GM19467 (cell line): Measurements from ENCODE around the gene AK9.

Experiments
- ATAC-seq: cut with Tn5 transposase; IDR thresholded peaks from one replicate; pipeline ENCODE4 v1.9.1; 2021; ENCODE audit warnings: mild to moderate bottlenecking, moderate library complexity; ENCODE audit not compliant: unreplicated experiment

The AK9 gene

DNA sequence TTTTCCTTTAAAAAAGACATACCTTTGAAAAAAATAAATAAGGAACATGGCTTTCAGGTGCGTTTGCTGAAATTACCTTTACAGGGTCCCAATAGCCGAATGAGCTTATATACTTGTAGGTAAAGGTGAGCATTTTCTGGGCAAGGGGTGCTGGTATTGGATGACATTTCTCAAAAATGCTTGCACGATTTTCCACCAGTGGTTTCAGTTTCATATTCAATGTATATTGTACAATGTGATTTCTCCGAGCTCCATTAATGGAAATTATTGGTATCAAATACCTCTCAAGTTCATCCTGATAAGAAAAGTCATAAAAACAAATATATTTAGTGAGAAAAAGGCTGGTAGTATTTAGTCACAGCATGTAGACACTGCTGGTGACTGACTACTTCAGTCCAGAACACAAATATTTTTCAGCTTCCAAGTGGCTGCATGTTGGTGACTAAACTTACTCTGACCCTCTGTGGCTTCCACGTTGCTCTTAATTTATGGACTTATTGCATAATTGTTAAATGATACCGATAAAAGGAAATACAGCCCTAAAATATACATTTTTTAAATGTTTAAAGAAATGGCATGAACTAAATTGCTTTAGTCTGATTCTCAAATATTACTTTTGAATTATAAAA lies 175.1 kb downstream of the AK9 start:
- no peak for ATAC-seq

DNA sequence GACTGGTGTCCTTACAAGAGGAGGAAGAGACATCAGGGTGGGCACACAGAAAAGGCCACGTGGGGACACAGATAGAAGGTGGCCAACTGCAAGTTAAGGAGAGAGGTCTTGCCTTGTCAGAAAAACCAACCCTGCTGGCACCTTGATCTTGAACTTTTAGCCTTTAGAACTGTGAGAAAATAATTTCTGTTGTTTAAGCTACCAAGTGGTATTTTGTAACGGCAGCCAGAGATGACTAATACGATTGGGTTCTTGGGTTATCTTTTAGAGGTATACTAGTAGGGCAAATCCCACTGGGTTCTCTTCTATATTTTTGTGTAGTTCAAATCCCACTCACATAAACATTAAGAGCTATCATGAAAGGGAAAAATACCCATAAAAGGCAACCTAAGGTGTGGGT lies 176.1 kb downstream of the AK9 start:
- no peak for ATAC-seq

DNA sequence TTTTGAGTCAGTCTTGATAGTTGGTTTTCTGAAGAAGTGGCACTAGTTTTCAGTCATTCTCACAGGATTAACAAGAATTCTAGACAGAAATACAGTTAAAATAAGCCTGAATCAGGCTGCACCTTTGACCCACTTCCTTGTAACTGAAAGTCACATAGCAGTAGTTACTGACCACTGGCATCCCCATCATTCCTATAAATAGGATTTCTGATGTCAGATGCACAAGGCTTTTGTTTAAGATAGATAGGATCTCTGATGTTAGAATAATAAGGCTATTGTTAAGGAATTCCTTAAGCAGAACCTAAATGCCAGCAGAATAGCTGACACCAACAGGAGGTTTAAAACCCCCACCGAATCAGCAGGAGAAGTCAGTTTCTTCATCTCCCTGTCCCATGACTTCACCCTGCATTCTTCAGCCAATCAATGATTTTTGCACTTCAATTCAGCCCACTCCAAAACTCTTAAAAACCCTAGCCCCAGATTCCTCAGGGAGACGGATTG lies 177.4 kb downstream of the AK9 start:
- ATAC-seq: no peak

- ATAC-seq: no peak
These were observed 178.7 kb downstream of the AK9 start for GRCh38 chr6:109512271-109512817.

GRCh38 chr6:109511832-109512231 lies 179.2 kb downstream of the AK9 start:
- no peak for ATAC-seq

DNA sequence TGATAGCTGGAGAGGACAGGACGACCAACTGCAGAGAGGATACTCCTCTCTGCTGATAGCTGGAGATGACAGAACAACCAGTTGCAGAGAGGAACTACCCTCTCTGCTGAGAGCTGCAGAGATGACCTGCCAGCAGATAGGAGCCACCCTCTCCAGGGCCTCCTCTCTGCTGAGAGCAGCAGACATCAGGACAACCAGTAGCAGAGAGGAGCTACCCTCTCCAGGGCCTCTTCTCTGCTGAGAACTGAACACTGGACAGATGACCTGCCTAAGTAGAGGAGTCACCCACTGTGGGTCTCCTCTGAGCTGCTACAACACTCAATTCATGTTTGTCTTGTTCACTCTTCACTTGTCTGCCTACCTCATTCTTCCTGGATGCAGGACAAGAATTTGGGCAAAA lies 180.6 kb downstream of the AK9 start:
- ATAC-seq: no peak

DNA sequence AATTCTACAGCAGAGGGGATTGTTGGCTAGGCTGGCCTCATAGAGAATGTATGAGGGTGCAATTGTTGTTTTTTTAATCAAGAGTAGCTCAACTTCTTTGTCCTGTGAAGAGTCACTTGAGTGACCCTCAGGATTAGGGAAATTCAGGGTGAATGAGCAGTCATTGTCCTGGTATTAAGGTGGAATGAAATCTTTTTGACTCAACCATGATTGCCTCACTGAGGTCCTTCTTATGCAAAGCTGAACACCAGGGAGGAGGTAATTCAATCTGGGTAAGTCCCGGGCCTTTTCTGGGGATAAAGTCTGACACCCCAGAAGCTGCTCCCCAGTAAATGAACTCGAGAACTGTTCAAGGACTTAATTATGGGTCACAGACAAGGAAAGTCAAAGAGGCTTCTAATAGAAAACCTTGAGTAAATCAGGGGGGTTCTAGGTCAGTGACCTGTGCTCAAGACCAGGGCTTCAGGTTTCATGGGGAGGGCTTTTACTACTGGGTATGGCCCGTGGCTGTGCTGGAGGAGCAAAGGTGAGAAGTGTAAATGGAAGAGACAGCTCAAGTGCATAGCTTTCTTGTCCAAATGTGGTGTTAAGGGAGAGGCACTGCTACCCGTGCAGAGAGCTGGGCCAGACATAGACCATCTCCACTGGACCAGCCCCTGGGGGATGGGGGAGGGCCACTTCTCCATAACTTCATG lies 182.7 kb downstream of the AK9 start:
- ATAC-seq: no peak

- no peak for ATAC-seq
These were observed 183.4 kb downstream of the AK9 start for GRCh38 chr6:109507490-109508072.

GRCh38 chr6:109506841-109507240 lies 184.2 kb downstream of the AK9 start:
- no peak for ATAC-seq

- no peak for ATAC-seq
These were observed 184.7 kb downstream of the AK9 start for GRCh38 chr6:109506314-109506713.

DNA sequence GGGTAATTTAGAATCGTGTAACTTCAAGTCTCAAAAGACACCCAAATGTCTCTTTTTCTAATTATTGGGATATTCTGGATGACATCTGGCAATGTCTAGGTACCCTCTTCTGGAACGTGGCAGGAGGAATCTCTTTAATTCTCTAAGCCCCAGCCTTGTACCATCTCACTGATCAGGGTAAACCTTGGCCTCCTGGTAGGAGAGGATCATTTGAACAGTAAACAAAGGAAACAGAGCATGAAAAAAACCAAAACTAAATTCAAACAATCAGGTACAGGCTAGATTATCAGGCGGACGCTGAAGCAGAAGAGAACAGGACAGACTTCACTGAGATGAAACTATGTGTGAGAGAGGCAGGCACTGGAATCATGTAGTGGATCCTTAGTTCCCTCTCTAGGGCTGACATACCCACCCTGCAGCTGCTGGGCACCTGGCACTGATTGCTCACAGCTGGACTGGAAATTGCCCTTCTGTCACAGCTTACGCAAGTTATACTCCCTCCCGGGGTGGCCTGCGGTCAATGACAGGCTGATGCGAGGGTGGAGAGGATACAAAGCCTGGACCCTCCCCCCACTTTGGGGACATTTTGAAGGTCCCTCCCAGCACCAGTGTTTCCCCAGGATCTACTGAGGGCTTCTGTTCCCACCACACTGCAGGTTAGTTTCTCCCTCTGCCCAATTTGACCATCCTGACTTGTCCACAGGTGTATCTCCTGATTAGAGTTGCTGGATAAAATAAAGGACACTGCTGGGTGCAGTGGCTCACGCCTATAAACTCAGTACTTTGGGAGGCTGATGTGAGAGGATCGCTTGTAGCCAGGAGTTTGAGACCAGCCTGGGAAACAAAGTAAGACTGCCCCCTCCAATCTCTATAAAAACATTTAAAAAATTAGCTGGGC lies 187.4 kb downstream of the AK9 start:
- no peak for ATAC-seq

GRCh38 chr6:109498936-109499335 lies 192.1 kb downstream of the AK9 start:
- no peak for ATAC-seq

GRCh38 chr6:109498052-109498451 lies 192.9 kb downstream of the AK9 start:
- no peak for ATAC-seq

- no peak for ATAC-seq
These were observed 194.8 kb downstream of the AK9 start for GRCh38 chr6:109496036-109496772.

DNA sequence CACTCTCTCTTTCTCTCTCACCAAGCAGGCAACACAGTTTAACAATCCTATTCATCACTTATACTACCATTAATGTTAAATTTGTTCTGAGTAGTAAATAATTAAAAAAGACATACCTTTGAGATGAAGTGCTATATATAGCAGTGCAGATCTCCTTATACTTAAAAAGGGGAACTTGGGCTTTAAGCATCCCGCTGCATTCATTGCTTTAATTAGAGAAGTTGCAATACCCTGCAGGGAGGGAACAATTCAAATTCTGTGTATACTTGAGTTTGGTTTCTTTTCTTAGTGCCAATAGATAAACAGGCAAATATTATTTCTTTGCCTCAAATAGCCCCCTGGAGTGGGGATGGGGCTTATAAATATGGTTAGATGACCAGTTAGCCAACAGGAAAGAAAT lies 197.1 kb downstream of the AK9 start:
- no peak for ATAC-seq

DNA sequence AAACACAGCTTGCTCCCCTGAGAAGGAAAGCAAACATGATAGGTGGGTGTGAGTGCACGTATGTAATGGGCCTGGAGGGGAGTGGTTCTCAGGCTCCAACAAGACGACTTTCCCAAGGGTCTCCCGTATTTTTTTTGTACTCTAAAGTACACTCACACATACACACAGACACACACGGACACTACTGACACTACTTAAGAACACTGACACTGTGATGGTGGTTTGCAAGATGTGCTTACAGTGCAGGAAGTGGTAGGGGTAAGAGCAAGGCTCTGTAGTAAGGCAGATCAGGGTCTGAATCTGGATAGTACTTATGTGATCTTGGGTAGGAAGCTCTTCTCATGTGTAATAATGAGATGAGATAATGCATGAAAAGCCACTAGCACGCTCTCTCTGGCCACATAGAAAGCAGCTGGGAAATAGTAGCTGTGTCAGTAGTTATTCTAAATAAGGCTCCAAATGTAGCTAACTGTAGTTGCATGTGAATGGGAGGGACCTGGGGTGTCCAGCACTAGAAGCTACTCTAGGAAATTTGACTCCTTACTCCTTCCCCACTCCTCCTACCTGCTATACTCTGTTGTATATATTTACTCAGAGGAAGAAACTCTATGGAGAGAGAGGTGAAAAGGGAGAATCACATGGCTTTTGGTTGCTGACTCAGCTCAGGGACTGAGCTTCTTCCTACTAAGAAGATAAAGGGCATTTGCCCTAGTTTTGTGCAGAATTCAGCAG lies 199.6 kb downstream of the AK9 start:
- no peak for ATAC-seq

- no peak for ATAC-seq
These were observed 200.3 kb downstream of the AK9 start for GRCh38 chr6:109490713-109491112.

DNA sequence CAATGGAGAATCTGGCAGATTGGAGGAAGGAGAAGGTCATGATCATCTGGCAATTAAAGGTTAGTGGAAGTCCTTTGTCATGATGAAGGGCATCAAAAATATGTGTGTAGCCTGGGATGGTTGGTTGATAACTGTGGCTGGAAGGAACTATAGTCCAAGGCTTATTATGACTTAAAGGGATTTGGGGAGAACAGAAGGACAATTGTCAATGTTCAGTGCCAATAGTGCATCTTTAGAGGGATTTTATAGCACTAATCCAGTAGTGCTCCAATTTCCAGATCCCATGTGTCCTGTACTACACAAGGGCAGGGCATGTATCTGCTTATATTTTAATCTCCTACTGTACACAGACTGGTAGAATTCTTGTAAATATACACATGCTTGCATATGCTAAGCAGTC lies 203.0 kb downstream of the AK9 start:
- ATAC-seq: no peak

DNA sequence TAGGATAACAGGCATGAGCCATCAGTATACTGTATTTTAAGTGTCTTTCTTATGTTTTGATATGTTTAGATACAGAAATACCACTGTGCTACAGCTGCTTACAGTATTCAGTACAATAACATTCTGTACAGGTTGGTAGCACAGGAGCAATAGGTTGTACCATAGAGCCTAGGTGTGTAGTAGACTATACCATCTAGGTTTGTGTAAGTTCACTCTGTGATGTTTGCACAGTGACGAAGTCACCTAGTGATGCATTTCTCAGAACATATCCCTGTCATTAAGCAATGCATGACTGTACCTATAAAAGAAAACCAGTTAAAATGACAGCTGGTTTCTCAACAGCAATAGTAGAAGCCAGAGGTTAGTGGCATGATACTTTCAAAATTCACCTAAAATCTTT lies 204.9 kb downstream of the AK9 start:
- ATAC-seq: no peak
